ENCODE results near the gene UQCRC2. TPM values are rescaled to one million over a fixed set of nuclear protein-coding genes. Genes with fewer than 3 reads are reported as not detected.

UQCRC2 gene
- polyA plus RNA-seq, 1 of the 3 experiments (the other 2 are of a cell fraction): 155 TPM

GRCh38 chr16:22013486-22013885 is 60.3 kb downstream of the UQCRC2 start:
- 96% methylated on average over 4 of the region's 4 CpGs for WGBS (ENCODE audit: low lambda C conversion rate)
- Histone ChIP-seq H3K9me3 (no peaks in the 10 kb centered on the region), H3K4me1 (ENCODE audit: control insufficient read depth in 1 of 2, insufficient read depth in 2 of 2, low read depth in 1 of 2, low read length in 1 of 2) (peaks cover 0 to 5% of the 10 kb centered on the region in 2 experiments; a peak in 2 of 4 replicates), H3K36me3 (replicated peaks in 1 of 2; ENCODE audit: control insufficient read depth in 1 of 2, insufficient read depth in 2 of 2, low read length in 1 of 2) (no peaks in the 10 kb centered on the region), H3K27ac (ENCODE audit: low read depth in 2 of 2, low read length in 1 of 2) (no peak overlapping the region), H3K9me2 (no peaks in the 10 kb centered on the region), H3K4me2 (no peak overlapping the region), H3K4me3 (ENCODE audit: low read depth in 2 of 2, low read length in 1 of 2) (no peak overlapping the region), H3K79me2 (ENCODE audit: insufficient read depth) (peaks cover 94% of the 10 kb centered on the region), H3K27me3 (ENCODE audit: insufficient read depth) (no peaks in the 10 kb centered on the region), H3F3A (replicated peaks; ENCODE audit: insufficient read depth) (peaks cover 5% of the 10 kb centered on the region), H2AFZ (ENCODE audit: low read depth) (no peak overlapping the region), H4K20me1 (ENCODE audit: insufficient read depth) (peaks cover 69% of the 10 kb centered on the region), H3K9ac (no peak overlapping the region)
- TF ChIP-seq TAF1 (IDR thresholded peaks at IDR 0.05; ENCODE audit: borderline replicate concordance, low read depth, low read length) (no peak), ZBTB33 (IDR thresholded peaks at IDR 0.05; ENCODE audit: borderline replicate concordance, low read depth) (no peak)
- no peak for DNase-seq
- ChIA-PET CTCF (no interaction called here), POLR2A (no interaction called here)

GRCh38 chr16:22014271-22014873 is 61.2 kb downstream of the UQCRC2 start:
- Histone ChIP-seq H3F3A (replicated peaks; ENCODE audit: insufficient read depth) (peaks cover 6% of the 10 kb centered on the region), H3K36me3 (replicated peaks in 1 of 2; ENCODE audit: control insufficient read depth in 1 of 2, insufficient read depth in 2 of 2, low read length in 1 of 2) (no peaks in the 10 kb centered on the region), H2AFZ (ENCODE audit: low read depth) (no peak overlapping the region), H3K4me2 (no peak overlapping the region), H3K9me2 (no peaks in the 10 kb centered on the region), H3K9me3 (no peaks in the 10 kb centered on the region), H4K20me1 (ENCODE audit: insufficient read depth) (peaks cover 76% of the 10 kb centered on the region), H3K4me3 (ENCODE audit: low read depth in 2 of 2, low read length in 1 of 2) (no peak overlapping the region), H3K27me3 (ENCODE audit: insufficient read depth) (no peaks in the 10 kb centered on the region), H3K79me2 (ENCODE audit: insufficient read depth) (peaks cover 89% of the 10 kb centered on the region), H3K27ac (ENCODE audit: low read depth in 2 of 2, low read length in 1 of 2) (no peak overlapping the region), H3K4me1 (ENCODE audit: control insufficient read depth in 1 of 2, insufficient read depth in 2 of 2, low read depth in 1 of 2, low read length in 1 of 2) (peaks cover 0 to 6% of the 10 kb centered on the region in 2 experiments; a peak in 2 of 4 replicates), H3K9ac (no peak overlapping the region)
- DNase-seq: no peak
- TF ChIP-seq NFIC (IDR thresholded peaks at IDR 0.05; ENCODE audit: borderline replicate concordance) (no peak), ELF1 (IDR thresholded peaks at IDR 0.05) (no peak)
- CTCF ChIA-PET: interaction anchor here (1.0 to 3.3 kb wide), 3 partner anchors 10 to 64 kb away, joined by 3 to 18 read pairs (median 3); no protein-coding TSS in a partner anchor
- POLR2A ChIA-PET: no interaction called here
- WGBS (ENCODE audit: low lambda C conversion rate): 100% methylated on average over 2 of the region's 2 CpGs

GRCh38 chr16:22016927-22017326 is 63.8 kb downstream of the UQCRC2 start:
- DNase-seq: no peak
- POLR2A ChIA-PET: interaction anchor here (1.1 kb wide), 1 partner anchor 9 kb away, joined by 5 read pairs; the partner anchor contains the start of gene MOSMO
- TF ChIP-seq ELF1 (IDR thresholded peaks at IDR 0.05) (no peak), RXRA (IDR thresholded peaks at IDR 0.05; ENCODE audit: borderline replicate concordance, low read depth) (no peak), GABPA (IDR thresholded peaks at IDR 0.05; ENCODE audit: low read depth) (no peak), PBX3 (IDR thresholded peaks at IDR 0.05) (no peak), IRF3 (IDR thresholded peaks at IDR 0.05; ENCODE audit: low read depth, low read length) (no peak), EP300 (IDR thresholded peaks at IDR 0.05; ENCODE audit: borderline replicate concordance in 1 of 2, low read depth in 1 of 2, low read length in 1 of 2) (no peak), JUND (IDR thresholded peaks at IDR 0.05) (no peak), GATA2 (CRISPR knock-in tag; IDR thresholded peaks at IDR 0.05) (no peak), CTCF (IDR thresholded peaks at IDR 0.05) (no peak), NRF1 (IDR thresholded peaks at IDR 0.05; ENCODE audit: low read depth, low read length) (no peak), TCF12 (IDR thresholded peaks at IDR 0.05) (no peak)

More at GRCh38 chr16:22016927-22017326, 63.8 kb downstream of the UQCRC2 start:
- H4K20me1 ChIP-seq (ENCODE audit: insufficient read depth): peaks cover 63% of the 10 kb centered on the region
- H3K9me3 ChIP-seq: no peaks in the 10 kb centered on the region
- CTCF ChIA-PET: interaction anchor here (0.8 to 3.3 kb wide), 5 partner anchors 9 to 61 kb away, joined by 3 to 18 read pairs (median 3); partner anchors contain the start of gene MOSMO
- no peaks in the 10 kb centered on the region for H3K27me3 ChIP-seq (ENCODE audit: insufficient read depth)
- H3K4me1 ChIP-seq (ENCODE audit: control insufficient read depth in 1 of 2, insufficient read depth in 2 of 2, low read depth in 1 of 2, low read length in 1 of 2): peaks cover 0 to 4% of the 10 kb centered on the region in 2 experiments; a peak in 1 of 4 replicates
- peaks cover 90% of the 10 kb centered on the region for H3K79me2 ChIP-seq (ENCODE audit: insufficient read depth)
- no peak overlapping the region for H2AFZ ChIP-seq (ENCODE audit: low read depth)
- H3K9me2 ChIP-seq: no peaks in the 10 kb centered on the region
- H3K4me2 ChIP-seq: no peak overlapping the region
- no peak overlapping the region for H3K27ac ChIP-seq (ENCODE audit: low read depth in 2 of 2, low read length in 1 of 2)
- H3K4me3 ChIP-seq (ENCODE audit: low read depth in 2 of 2, low read length in 1 of 2): no peak overlapping the region
- WGBS (ENCODE audit: low lambda C conversion rate): 91% methylated on average over 4 of the region's 4 CpGs
- H3K36me3 ChIP-seq (replicated peaks in 1 of 2; ENCODE audit: control insufficient read depth in 1 of 2, insufficient read depth in 2 of 2, low read length in 1 of 2): no peaks in the 10 kb centered on the region
- no peak overlapping the region for H3K9ac ChIP-seq
- H3F3A ChIP-seq (replicated peaks; ENCODE audit: insufficient read depth): peaks cover 3% of the 10 kb centered on the region
